HepG2 (cell line): ENCODE results near the gene SSBP4. TPM values are rescaled to one million over a fixed set of nuclear protein-coding genes. Genes with fewer than 3 reads are reported as not detected.

ENCODE experiments used
- ATAC-seq: fragments of 200-7000 bp; cut with Tn5 transposase; 3 replicates; pipeline ENCODE4 v1.9.1; 2020; ENCODE audit warnings: mild to moderate bottlenecking, moderate library complexity
- BruUV-seq: library from RNA; stranded (reverse); fragments of 400-500 nt; replicated peaks from 2 replicates; lab custom pipeline; 2021; lab: Mats Ljungman, UMichigan
- CTCF ChIA-PET: fragments of 300-600 bp; formaldehyde crosslinking; extraction: SDS; loops from one replicate; lab custom pipeline; 2021; ENCODE audit warnings: low total read pairs, inconsistent platforms, low intra/inter-chr PET ratio; lab: Yijun Ruan, JAX
- POLR2A ChIA-PET: fragments of 350-600 bp; sonication (Branson Sonifier 250); formaldehyde crosslinking; loops from one replicate; lab custom pipeline; 2020; ENCODE audit warnings: antibody characterized with exemption, inconsistent platforms; lab: Yijun Ruan, JAX
- DNase-seq: peaks from one replicate; pipeline ENCODE4 v3.0.0-alpha.2; 2015; ENCODE audit warnings: low spot score
- FAIRE-seq: peaks from 3 replicates; lab custom pipeline; 2011; peaks lifted over from hg19 to GRCh38; lab: Jason Lieb, UNC
- H2AFZ ChIP-seq: one replicate; pipeline ENCODE4 v1.6.1; 2011; ENCODE audit warnings: low read length, inconsistent platforms
- H3K27ac ChIP-seq: fragments of 300-600 bp; 3 replicates; pipeline ENCODE4 v1.8.0; 2011; ENCODE audit warnings: mixed run types, mild to moderate bottlenecking, mixed read lengths, low read length, inconsistent platforms; ENCODE audit not compliant: insufficient read depth; ENCODE audit errors: extremely low read length
- H3K27me3 ChIP-seq, 2 experiments: fragments of 200-600 bp in 1 of 2; 2 replicates in 1 of 2; 3 replicates in 1 of 2; pipeline versions ENCODE4 v1.6.0 to v1.8.0; 2011; ENCODE audit warnings: low read length in 2 of 2, mild to moderate bottlenecking in 2 of 2, moderate library complexity in 2 of 2, inconsistent platforms in 1 of 2; ENCODE audit not compliant: insufficient read depth in 2 of 2, control insufficient read depth in 1 of 2
- H3K36me3 ChIP-seq, 2 experiments: fragments of 200-600 bp in 1 of 2; replicated peaks in 1 of 2; 2 replicates in 1 of 2; 3 replicates in 1 of 2; pipeline versions ENCODE4 v1.5.1 to v1.8.0; 2011; ENCODE audit warnings: low read length in 2 of 2, inconsistent platforms in 1 of 2; ENCODE audit not compliant: insufficient read depth in 2 of 2, control insufficient read depth in 1 of 2
- H3K4me1 ChIP-seq: 2 replicates; pipeline ENCODE4 v1.5.1; 2012; ENCODE audit warnings: low read length, inconsistent platforms; ENCODE audit not compliant: insufficient read depth
- H3K4me2 ChIP-seq: 2 replicates; pipeline ENCODE4 v1.6.0; 2011; ENCODE audit warnings: low read depth, low read length, inconsistent platforms
- H3K4me3 ChIP-seq, 3 experiments: fragments of 200-600 bp in 1 of 3; sonication (generic), shearing (Covaris generic) in 1 of 3; replicated peaks in 1 of 3; 2 replicates each; pipeline ENCODE4 v1.5.1; 2011 to 2016; ENCODE audit warnings: low read length in 3 of 3, inconsistent platforms in 2 of 3, low read depth in 2 of 3, mild to moderate bottlenecking in 2 of 3, control low read depth in 1 of 3, mixed read lengths in 1 of 3; ENCODE audit not compliant: insufficient read depth in 1 of 3
- H3K79me2 ChIP-seq: one replicate; pipeline ENCODE4 v1.6.1; 2011; ENCODE audit warnings: low read length, inconsistent platforms; ENCODE audit not compliant: insufficient read depth
- H3K9ac ChIP-seq: 2 replicates; pipeline ENCODE4 v1.6.0; 2011; ENCODE audit warnings: mild to moderate bottlenecking, low read depth, low read length, inconsistent platforms; ENCODE audit not compliant: insufficient read depth
- H3K9me3 ChIP-seq: 2 replicates; pipeline ENCODE4 v1.5.1; 2012; ENCODE audit warnings: mild to moderate bottlenecking, low read length
- H4K20me1 ChIP-seq: 2 replicates; pipeline ENCODE4 v1.6.0; 2011; ENCODE audit warnings: inconsistent platforms, mild to moderate bottlenecking, low read length, moderate library complexity; ENCODE audit not compliant: insufficient read depth
- AGO2 ChIP-seq: fragments of 200-400 bp; formaldehyde crosslinking; optimal IDR thresholded peaks from 2 replicates; pipeline ENCODE3; 2017; ENCODE audit warnings: mild to moderate bottlenecking, low read depth, low read length, moderate library complexity
- RBM22 ChIP-seq: fragments of 200-400 bp; formaldehyde crosslinking; optimal IDR thresholded peaks from 2 replicates; pipeline ENCODE3; 2017; ENCODE audit warnings: mild to moderate bottlenecking, low read length, moderate library complexity
- ZNF766 ChIP-seq: sonication (generic); formaldehyde crosslinking; IDR thresholded peaks from 2 replicates; pipeline ENCODE4 v1.5.0; 2020; ENCODE audit warnings: missing genetic modification reagents, borderline replicate concordance
- ZXDC ChIP-seq: sonication (generic); formaldehyde crosslinking; IDR thresholded peaks from 2 replicates; pipeline ENCODE4 v1.5.0; 2020; ENCODE audit warnings: mild to moderate bottlenecking, missing genetic modification reagents
- WGBS: methylation state at CpG from one replicate; pipeline ENCODE4 v1.1.6; 2017; ENCODE audit warnings: low lambda C conversion rate; 5-methylcytosine and 5-hydroxymethylcytosine counted together
- in situ Hi-C: cut with HindIII; loops from 2 replicates; pipeline ENCODE4 v1.10.0; 2017; ENCODE audit warnings: low pct_unique_long_range_greater_than_20kb; ENCODE audit not compliant: extremely low pct_ligation_motif_present
- intact Hi-C: fragments of 100-400 bp; cut with micrococcal nuclease; formaldehyde crosslinking; loops from one replicate; pipeline ENCODE4 v1.10.0; 2022; ENCODE audit not compliant: unreplicated experiment
- polyA plus RNA-seq, 8 experiments: library from polyadenylated mRNA; depleted of rRNA in 3 of 8; stranded (reverse) in 7 of 8; unstranded in 1 of 8; fragments of >200 nt; fragmentation: Illumina TruSeq in 4 of 8; extraction: Trizol in 4 of 8; gene quantifications; 2 replicates each; pipeline versions ENCODE4 v1.2.1 to v1.2.3, GENCODE V29; 2011 to 2016; ENCODE audit warnings: low read depth in 4 of 8, missing spikeins in 1 of 8, mixed read lengths in 1 of 8; ENCODE audit not compliant: insufficient read depth in 1 of 8
- total RNA-seq, 5 experiments: library from RNA; depleted of rRNA; stranded (reverse); fragments of >200 nt; fragmentation: Illumina TruSeq; extraction: Trizol; gene quantifications; 2 replicates each; pipeline ENCODE4 v1.2.3, GENCODE V29; 2016; ENCODE audit warnings: low read depth in 1 of 5

The SSBP4 gene
- total and polyA plus RNA-seq, 2 of the 13 experiments (the other 11 are each of a cell fraction or from before 2014, with no cell fraction given): 20.8 to 39.5 TPM

GRCh38 chr19:18443831-18444230 lies 24.6 kb downstream of the SSBP4 start:
- no peak overlapping the region for H3K9ac ChIP-seq
- ChIA-PET POLR2A (no interaction called here), CTCF (no interaction called here)
- BruUV-seq: no TSS peak
- no peak overlapping the region for H3K27ac ChIP-seq
- H3K79me2 ChIP-seq: no peaks in the 10 kb centered on the region
- in situ Hi-C loops (no loop called here), intact Hi-C loops (no loop called here)
- H4K20me1 ChIP-seq: peaks cover 9% of the 10 kb centered on the region; the same call in 1 of the 2 replicates
- no peak for FAIRE-seq
- no peaks in the 10 kb centered on the region for H3K9me3 ChIP-seq
- H2AFZ ChIP-seq: no peak overlapping the region
- peaks cover 26 to 50% of the 10 kb centered on the region in 2 experiments; a peak in 4 of 5 replicates for H3K36me3 ChIP-seq
- H3K4me3 ChIP-seq: no peak overlapping the region
- ATAC-seq: no peak
- H3K27me3 ChIP-seq: no peaks in the 10 kb centered on the region
- no peak for DNase-seq
- no peak for TF ChIP-seq ZNF766 (CRISPR knock-in tag)
- TF ChIP-seq RBM22: peak; percentile 6
- no peak overlapping the region for H3K4me2 ChIP-seq
- H3K4me1 ChIP-seq: peaks cover 37% of the 10 kb centered on the region
- WGBS: 95% methylated on average over 9 of the region's 11 CpGs

DNA sequence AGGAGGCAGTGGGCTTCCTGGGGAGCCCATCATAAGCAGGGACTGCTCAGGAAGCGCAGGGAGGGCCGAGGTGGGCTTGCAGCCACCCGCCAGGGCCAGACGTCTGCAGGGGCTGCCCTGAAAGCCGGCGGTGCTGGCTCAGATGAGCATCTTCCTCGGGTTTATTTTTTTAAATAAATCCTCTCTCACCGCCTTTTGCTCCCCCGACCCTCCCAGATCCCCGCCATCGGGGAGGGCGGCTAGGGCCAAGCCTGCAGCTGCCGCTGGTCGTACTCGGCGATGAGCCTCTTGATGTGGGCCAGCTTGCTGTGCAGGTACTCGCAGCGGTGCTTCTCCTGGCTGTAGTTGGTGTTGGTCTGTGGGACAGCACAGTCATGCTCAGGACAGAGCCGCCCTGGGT lies 25.3 kb downstream of the SSBP4 start:
- in situ Hi-C loops: no loop called here
- intact Hi-C loops: no loop called here
- ATAC-seq (no peak), FAIRE-seq (no peak), DNase-seq (no peak)
- Histone ChIP-seq H3K36me3 (peaks cover 27 to 57% of the 10 kb centered on the region in 2 experiments; a peak in 4 of 5 replicates), H3K4me2 (no peak overlapping the region), H3K79me2 (no peaks in the 10 kb centered on the region), H3K27ac (no peak overlapping the region), H3K9me3 (no peaks in the 10 kb centered on the region), H2AFZ (no peak overlapping the region), H3K27me3 (no peaks in the 10 kb centered on the region), H3K9ac (no peak overlapping the region), H3K4me3 (no peak overlapping the region), H4K20me1 (peaks cover 9% of the 10 kb centered on the region; the same call in 1 of the 2 replicates), H3K4me1 (peaks cover 30% of the 10 kb centered on the region)
- ChIA-PET POLR2A (no interaction called here), CTCF (no interaction called here)
- no TSS peak for BruUV-seq
- TF ChIP-seq AGO2 (peak; percentile 30), ZXDC (CRISPR knock-in tag) (no peak)
- 96% methylated on average over 18 of the region's 19 CpGs for WGBS
